ENCODE results near the gene ZFC3H1. TPM values are rescaled to one million over a fixed set of nuclear protein-coding genes. Genes with fewer than 3 reads are reported as not detected.

Gene ZFC3H1
- polyA plus RNA-seq, 3 donors, result 12.5 to 57.0 (median 16.3) TPM

DNA sequence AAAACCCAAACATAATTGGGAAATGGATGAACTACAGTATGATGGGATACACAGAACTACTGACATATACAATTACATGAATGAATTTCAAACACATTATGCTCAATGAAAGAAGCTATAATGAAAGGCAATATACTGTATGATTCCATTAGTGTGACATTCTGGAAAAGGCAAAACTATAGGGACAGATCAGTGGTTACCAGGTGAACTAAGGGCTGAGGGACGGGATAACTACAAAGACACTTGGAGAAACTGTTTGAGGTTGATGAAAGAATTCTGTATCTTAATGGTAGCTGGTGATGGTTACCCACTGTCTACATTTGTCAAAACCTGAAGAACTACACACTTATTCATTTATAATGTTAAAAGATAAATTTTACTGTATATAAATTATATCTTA lies 7.7 kb downstream of the ZFC3H1 start:
- H3K9me3 Mint-ChIP-seq, result peaks cover 0 to 7% (median 0%) of the 10 kb centered on the region in 7 donors
- Histone ChIP-seq H3K4me1 (ENCODE audit: control insufficient read depth in 1 of 2, insufficient read depth in 2 of 2, low read length in 2 of 2) (peaks cover 3 to 15% of the 10 kb centered on the region in 2 donors), H3K36me3 (replicated peaks in 1 of 2; ENCODE audit: control insufficient read depth in 1 of 2, insufficient read depth in 2 of 2, low read length in 2 of 2) (peaks cover 71 to 95% of the 10 kb centered on the region in 2 donors), H4K20me1 (ENCODE audit: insufficient read depth, low read length) (peaks cover 98% of the 10 kb centered on the region), H3K9ac (ENCODE audit: insufficient read depth, low read length, poor library complexity, severe bottlenecking) (no peak overlapping the region), H3K9me3 (replicated peaks in 1 of 2; ENCODE audit: control insufficient read depth in 1 of 2, insufficient read depth in 1 of 2, low read length in 2 of 2) (peaks cover 0 to 4% of the 10 kb centered on the region in 2 donors), H2AFZ (ENCODE audit: insufficient read depth, low read depth, low read length, poor library complexity, severe bottlenecking) (no peak overlapping the region), H3K27me3 (ENCODE audit: control insufficient read depth in 2 of 2, insufficient read depth in 2 of 2, low read length in 2 of 2) (no peaks in the 10 kb centered on the region), H3K79me2 (ENCODE audit: insufficient read depth, low read length) (peaks cover 100% of the 10 kb centered on the region), H3K27ac (ENCODE audit: low read depth in 1 of 2, low read length in 2 of 2) (peak overlapping the region in 1 of 2 donors; percentile 17), H3K4me3 (replicated peaks in 1 of 3; ENCODE audit: low read depth in 2 of 3, low read length in 3 of 3) (no peak overlapping the region), H3K4me2 (replicated peaks; ENCODE audit: extremely low read depth, low read length, poor library complexity, severe bottlenecking) (no peak overlapping the region)
- intact Hi-C loops (cut with micrococcal nuclease), result no loop called here
- peaks cover 29 to 36% of the 10 kb centered on the region in 2 donors for H3K36me3 Mint-ChIP-seq
- H3K4me3 Mint-ChIP-seq, result no peak overlapping the region
- peak overlapping the region in 4 of 7 donors; percentile 28 to 69 (median 66) for H3K27ac Mint-ChIP-seq
- TF ChIP-seq, protein P1, sequence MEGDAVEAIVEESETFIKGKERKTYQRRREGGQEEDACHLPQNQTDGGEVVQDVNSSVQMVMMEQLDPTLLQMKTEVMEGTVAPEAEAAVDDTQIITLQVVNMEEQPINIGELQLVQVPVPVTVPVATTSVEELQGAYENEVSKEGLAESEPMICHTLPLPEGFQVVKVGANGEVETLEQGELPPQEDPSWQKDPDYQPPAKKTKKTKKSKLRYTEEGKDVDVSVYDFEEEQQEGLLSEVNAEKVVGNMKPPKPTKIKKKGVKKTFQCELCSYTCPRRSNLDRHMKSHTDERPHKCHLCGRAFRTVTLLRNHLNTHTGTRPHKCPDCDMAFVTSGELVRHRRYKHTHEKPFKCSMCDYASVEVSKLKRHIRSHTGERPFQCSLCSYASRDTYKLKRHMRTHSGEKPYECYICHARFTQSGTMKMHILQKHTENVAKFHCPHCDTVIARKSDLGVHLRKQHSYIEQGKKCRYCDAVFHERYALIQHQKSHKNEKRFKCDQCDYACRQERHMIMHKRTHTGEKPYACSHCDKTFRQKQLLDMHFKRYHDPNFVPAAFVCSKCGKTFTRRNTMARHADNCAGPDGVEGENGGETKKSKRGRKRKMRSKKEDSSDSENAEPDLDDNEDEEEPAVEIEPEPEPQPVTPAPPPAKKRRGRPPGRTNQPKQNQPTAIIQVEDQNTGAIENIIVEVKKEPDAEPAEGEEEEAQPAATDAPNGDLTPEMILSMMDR (IDR thresholded peaks at IDR 0.05), result no peak
- H3K27me3 Mint-ChIP-seq (ENCODE audit: low read depth in 3 of 3), result no peaks in the 10 kb centered on the region
- no peak for DNase-seq
- no CpG with 5 or more reads among the region's 1 CpG for WGBS (ENCODE audit: insufficient coverage)
- H3K4me1 Mint-ChIP-seq, result peaks cover 18% of the 10 kb centered on the region

DNA sequence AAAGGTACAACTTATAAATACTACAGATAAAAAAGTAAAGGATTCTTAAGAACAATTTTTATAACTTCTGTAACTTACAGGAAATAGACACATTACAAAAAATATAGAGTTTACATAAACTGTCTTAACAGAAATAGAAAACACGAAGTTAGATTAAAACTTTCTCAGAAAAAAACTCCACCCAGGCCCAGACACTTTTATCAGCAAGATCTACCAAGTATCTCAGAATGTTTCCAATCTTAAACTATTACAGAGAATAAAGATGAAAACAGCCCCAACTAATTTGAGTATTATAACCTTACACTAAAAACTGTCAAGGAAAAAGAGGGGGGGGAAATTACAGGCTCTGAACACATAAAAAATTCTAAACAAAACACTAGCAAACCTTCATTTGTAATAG lies 8.2 kb downstream of the ZFC3H1 start:
- Histone ChIP-seq H3K4me3 (replicated peaks in 1 of 3; ENCODE audit: low read depth in 2 of 3, low read length in 3 of 3) (no peak overlapping the region), H3K36me3 (replicated peaks in 1 of 2; ENCODE audit: control insufficient read depth in 1 of 2, insufficient read depth in 2 of 2, low read length in 2 of 2) (peaks cover 71 to 99% of the 10 kb centered on the region in 2 donors), H3K9ac (ENCODE audit: insufficient read depth, low read length, poor library complexity, severe bottlenecking) (no peak overlapping the region), H2AFZ (ENCODE audit: insufficient read depth, low read depth, low read length, poor library complexity, severe bottlenecking) (no peak overlapping the region), H3K4me2 (replicated peaks; ENCODE audit: extremely low read depth, low read length, poor library complexity, severe bottlenecking) (no peak overlapping the region), H3K4me1 (ENCODE audit: control insufficient read depth in 1 of 2, insufficient read depth in 2 of 2, low read length in 2 of 2) (peaks cover 0 to 16% of the 10 kb centered on the region in 2 donors), H3K27ac (ENCODE audit: low read depth in 1 of 2, low read length in 2 of 2) (peak overlapping the region in 1 of 2 donors; percentile 17), H3K9me3 (replicated peaks in 1 of 2; ENCODE audit: control insufficient read depth in 1 of 2, insufficient read depth in 1 of 2, low read length in 2 of 2) (peaks cover 0 to 4% of the 10 kb centered on the region in 2 donors), H4K20me1 (ENCODE audit: insufficient read depth, low read length) (peaks cover 100% of the 10 kb centered on the region), H3K79me2 (ENCODE audit: insufficient read depth, low read length) (peaks cover 100% of the 10 kb centered on the region), H3K27me3 (ENCODE audit: control insufficient read depth in 2 of 2, insufficient read depth in 2 of 2, low read length in 2 of 2) (no peaks in the 10 kb centered on the region)
- Mint-ChIP-seq H3K9me3 (peaks cover 0 to 7% (median 0%) of the 10 kb centered on the region in 7 donors), H3K4me3 (no peak overlapping the region), H3K27me3 (ENCODE audit: low read depth in 3 of 3) (no peaks in the 10 kb centered on the region), H3K36me3 (peaks cover 29 to 40% of the 10 kb centered on the region in 2 donors), H3K4me1 (peaks cover 18% of the 10 kb centered on the region), H3K27ac (peak overlapping the region in 4 of 7 donors; percentile 28 to 69 (median 48))
- 0% methylated on average over 1 of the region's 1 CpG for WGBS (ENCODE audit: insufficient coverage)
- intact Hi-C loops (cut with micrococcal nuclease), result no loop called here
- DNase-seq, result no peak
- TF ChIP-seq, protein P1 (IDR thresholded peaks at IDR 0.05), result no peak

Data from CD14-positive monocyte (primary cell).